Activated CD4-positive, alpha-beta T cell treated with anti-CD3 and anti-CD28 coated beads, Interleukin-2, amount 50 U/mL, for 1 hour (primary cell): ENCODE measurements around the gene ERGIC1.

Source experiments
- DNase-seq: peaks from one replicate; pipeline ENCODE4 v3.0.0-alpha.2; 2020

The ERGIC1 gene

GRCh38 chr5:172988276-172988675 is 154.2 kb downstream of the ERGIC1 start:
- DNase-seq = no peak

GRCh38 chr5:172990776-172991175 is 156.7 kb downstream of the ERGIC1 start:
- DNase-seq = no peak

DNA sequence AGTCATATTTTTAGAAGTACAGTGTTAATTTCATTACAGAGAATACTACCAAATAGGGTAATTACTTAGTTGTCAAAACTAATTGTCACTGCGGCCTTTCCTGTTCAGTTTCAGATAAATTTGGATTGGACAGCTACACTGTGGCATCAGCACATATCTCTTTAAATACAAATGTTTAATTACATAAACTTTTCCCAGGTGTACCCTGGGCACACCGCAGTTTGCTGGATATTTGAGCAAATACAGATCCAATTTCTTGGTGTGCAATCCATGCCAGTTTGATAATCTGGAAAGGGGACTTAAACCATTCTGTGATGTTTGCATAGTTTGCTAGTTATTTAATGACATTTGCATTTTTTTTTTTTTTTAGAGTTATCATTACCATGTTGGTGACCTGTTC is 160.4 kb downstream of the ERGIC1 start:
- no peak for DNase-seq

DNA sequence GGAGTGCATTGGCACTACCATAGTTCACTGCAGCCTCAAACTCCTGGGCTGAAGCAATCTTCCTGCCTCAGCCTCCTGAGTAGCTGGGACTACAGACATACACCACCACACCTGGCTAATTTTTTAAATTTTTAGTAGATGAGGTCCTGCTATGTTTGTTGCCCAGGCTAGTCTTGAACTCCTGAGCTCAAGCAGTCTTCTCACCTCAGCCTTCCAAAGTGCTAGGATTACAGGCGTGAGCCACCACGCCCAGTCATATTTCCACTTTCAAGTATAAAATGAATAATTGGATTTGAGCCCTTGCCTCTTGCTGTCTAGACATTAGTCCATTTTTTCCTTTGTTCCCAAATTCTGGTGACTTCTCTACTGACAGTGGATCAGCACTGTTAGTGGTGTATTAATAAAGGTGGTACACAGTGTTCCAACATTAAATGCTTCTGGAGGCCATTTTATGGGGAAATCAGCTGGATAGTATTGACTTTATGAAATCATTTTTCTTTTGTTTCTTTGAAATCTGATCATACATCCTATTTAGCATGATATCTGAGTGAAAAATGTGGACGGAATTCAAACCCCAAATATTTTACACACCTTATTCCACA is 165.4 kb downstream of the ERGIC1 start:
- no peak for DNase-seq

GRCh38 chr5:172999974-173000373 is 165.9 kb downstream of the ERGIC1 start:
- DNase-seq = no peak

- DNase-seq = no peak
These were observed 167.3 kb downstream of the ERGIC1 start for GRCh38 chr5:173001229-173001841.
